ENCODE results near the gene CKAP2. TPM values are rescaled to one million over a fixed set of nuclear protein-coding genes. Genes with fewer than 3 reads are reported as not detected.

The CKAP2 gene
- total RNA-seq, 4 donors from 2014 or later = 6.0 to 16.3 (median 7.5) TPM

- no peak overlapping the region for H3K4me3 ChIP-seq
- peaks cover 0 to 7% (median 0%) of the 10 kb centered on the region in 4 donors for H3K36me3 ChIP-seq
- no peak for TF ChIP-seq EP300 (IDR thresholded peaks at IDR 0.05; ENCODE audit: low read depth)
- TF ChIP-seq, protein P1, sequence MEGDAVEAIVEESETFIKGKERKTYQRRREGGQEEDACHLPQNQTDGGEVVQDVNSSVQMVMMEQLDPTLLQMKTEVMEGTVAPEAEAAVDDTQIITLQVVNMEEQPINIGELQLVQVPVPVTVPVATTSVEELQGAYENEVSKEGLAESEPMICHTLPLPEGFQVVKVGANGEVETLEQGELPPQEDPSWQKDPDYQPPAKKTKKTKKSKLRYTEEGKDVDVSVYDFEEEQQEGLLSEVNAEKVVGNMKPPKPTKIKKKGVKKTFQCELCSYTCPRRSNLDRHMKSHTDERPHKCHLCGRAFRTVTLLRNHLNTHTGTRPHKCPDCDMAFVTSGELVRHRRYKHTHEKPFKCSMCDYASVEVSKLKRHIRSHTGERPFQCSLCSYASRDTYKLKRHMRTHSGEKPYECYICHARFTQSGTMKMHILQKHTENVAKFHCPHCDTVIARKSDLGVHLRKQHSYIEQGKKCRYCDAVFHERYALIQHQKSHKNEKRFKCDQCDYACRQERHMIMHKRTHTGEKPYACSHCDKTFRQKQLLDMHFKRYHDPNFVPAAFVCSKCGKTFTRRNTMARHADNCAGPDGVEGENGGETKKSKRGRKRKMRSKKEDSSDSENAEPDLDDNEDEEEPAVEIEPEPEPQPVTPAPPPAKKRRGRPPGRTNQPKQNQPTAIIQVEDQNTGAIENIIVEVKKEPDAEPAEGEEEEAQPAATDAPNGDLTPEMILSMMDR (IDR thresholded peaks at IDR 0.05) = no peak
- TF ChIP-seq POLR2A (IDR thresholded peaks at IDR 0.05) = no peak
- no peak for TF ChIP-seq POLR2AphosphoS5 (IDR thresholded peaks at IDR 0.05)
- H3K9me3 ChIP-seq = no peaks in the 10 kb centered on the region
- DNase-seq = no peak
- H3K27ac ChIP-seq = no peak overlapping the region
- WGBS, 2 donors (ENCODE audit: low coverage in 1 of 2) = 89% methylated on average over 1 of the region's 1 CpG; no CpG with 5 or more reads in 1 of the 2 donors
- H3K27me3 ChIP-seq = no peaks in the 10 kb centered on the region
- peaks cover 8 to 31% (median 21%) of the 10 kb centered on the region in 4 donors for H3K4me1 ChIP-seq
- intact Hi-C loops (cut with DNase I; ENCODE audit: low total_unique reads) = no loop called here
- in situ Hi-C loops (cut with MboI; ENCODE audit: low pct_ligation_motif_present in 1 of 4, low pct_unique_long_range_greater_than_20kb in 1 of 4, low sequenced_read_pairs in 3 of 4) = loop anchor here (25.0 kb wide), 5 partner anchors 216 to 1009 kb away; partner anchors contain the start of genes DHRS12 (in 1 of the 4) and SUGT1 (in 1 of the 4)
These were observed 9.0 kb upstream of the CKAP2 start for GRCh38 chr13:52446265-52446664.

DNA sequence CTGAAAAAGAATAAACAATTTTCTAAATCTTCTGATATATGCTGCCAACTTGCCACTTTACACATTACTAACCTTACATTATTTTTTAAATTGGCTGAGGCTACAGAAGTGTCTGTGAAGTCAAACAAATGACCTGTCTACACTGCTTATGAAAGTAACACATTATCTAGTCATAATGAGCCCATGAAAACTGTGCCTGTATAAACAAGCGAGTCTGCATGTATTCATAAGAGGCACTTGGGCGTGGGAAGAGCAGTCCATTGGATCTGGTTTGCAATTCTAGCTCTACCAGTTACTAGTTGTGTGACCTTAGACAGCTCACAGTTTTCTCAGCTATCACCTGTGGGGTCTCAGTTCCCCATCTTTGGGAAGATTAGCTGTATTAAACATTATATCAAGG, 7.9 kb upstream of the CKAP2 start:
- Histone ChIP-seq H3K27me3 (no peaks in the 10 kb centered on the region), H3K36me3 (peaks cover 0 to 3% (median 0%) of the 10 kb centered on the region in 4 donors), H3K9me3 (no peaks in the 10 kb centered on the region), H3K27ac (no peak overlapping the region), H3K4me1 (peaks cover 8 to 31% (median 21%) of the 10 kb centered on the region in 4 donors), H3K4me3 (no peak overlapping the region)
- in situ Hi-C loops (cut with MboI; ENCODE audit: low pct_ligation_motif_present in 1 of 4, low pct_unique_long_range_greater_than_20kb in 1 of 4, low sequenced_read_pairs in 3 of 4) = loop anchor here (25.0 kb wide), 5 partner anchors 215 to 1010 kb away; partner anchors contain the start of genes DHRS12 (in 1 of the 4) and SUGT1 (in 1 of the 4)
- WGBS, 2 donors (ENCODE audit: low coverage in 1 of 2) = 65% methylated on average over 2 of the region's 2 CpGs; no CpG with 5 or more reads in 1 of the 2 donors
- intact Hi-C loops (cut with DNase I; ENCODE audit: low total_unique reads) = no loop called here
- DNase-seq = no peak
- TF ChIP-seq EP300 (IDR thresholded peaks at IDR 0.05; ENCODE audit: low read depth) = no peak
- TF ChIP-seq, protein P1 (IDR thresholded peaks at IDR 0.05) = no peak
- no peak for TF ChIP-seq POLR2A (IDR thresholded peaks at IDR 0.05)
- TF ChIP-seq POLR2AphosphoS5 (IDR thresholded peaks at IDR 0.05) = no peak

DNA sequence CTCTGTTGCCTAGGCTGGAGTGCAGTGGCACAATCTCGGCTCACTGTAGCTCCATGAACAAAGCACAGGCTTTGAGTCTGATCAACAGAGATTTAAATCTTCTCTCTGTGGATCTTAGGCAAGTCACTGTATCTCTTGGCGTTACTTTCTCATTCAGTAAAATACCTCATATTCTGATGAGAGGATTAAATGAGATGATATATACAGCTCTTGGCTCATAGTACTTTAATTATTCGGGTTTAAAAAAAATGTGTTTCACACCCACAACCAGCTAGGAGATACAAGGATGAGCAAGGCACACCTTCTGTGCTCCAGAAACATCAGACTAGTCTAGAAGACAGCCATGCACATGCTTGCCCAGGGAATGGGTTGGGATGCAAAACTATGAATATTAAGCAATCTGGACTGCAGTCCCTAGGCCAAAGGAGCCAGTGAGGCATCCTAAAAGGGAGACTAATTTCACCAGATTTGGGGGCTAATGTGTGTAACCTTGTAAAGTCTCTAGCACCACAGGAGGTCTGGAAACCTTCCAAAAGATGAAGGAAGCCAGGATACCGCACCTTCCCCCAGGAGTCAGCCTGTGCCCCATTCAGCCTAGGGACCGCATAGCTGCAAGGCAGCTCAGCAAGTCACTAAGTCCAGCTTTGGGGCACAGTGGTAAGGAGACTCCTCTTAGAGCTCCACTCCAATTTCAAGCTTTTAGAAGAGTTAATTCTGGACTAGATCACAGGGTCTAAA, 7.3 kb upstream of the CKAP2 start:
- no peak for DNase-seq
- TF ChIP-seq POLR2AphosphoS5 (IDR thresholded peaks at IDR 0.05) (no peak), EP300 (IDR thresholded peaks at IDR 0.05; ENCODE audit: low read depth) (no peak), POLR2A (IDR thresholded peaks at IDR 0.05) (no peak)
- TF ChIP-seq, protein P1 (IDR thresholded peaks at IDR 0.05) = no peak
- Histone ChIP-seq H3K27me3 (no peaks in the 10 kb centered on the region), H3K9me3 (no peaks in the 10 kb centered on the region), H3K4me3 (no peak overlapping the region), H3K27ac (no peak overlapping the region), H3K36me3 (no peaks in the 10 kb centered on the region), H3K4me1 (peaks cover 8 to 31% (median 21%) of the 10 kb centered on the region in 4 donors)
- intact Hi-C loops (cut with DNase I; ENCODE audit: low total_unique reads) (no loop called here), in situ Hi-C loops (cut with MboI; ENCODE audit: low pct_ligation_motif_present in 1 of 4, low pct_unique_long_range_greater_than_20kb in 1 of 4, low sequenced_read_pairs in 3 of 4) (loop anchor here (25.0 kb wide), 5 partner anchors 214 to 1011 kb away; partner anchors contain the start of genes DHRS12 (in 1 of the 4) and SUGT1 (in 1 of the 4))
- 90 to 100% methylated on average over 2 to 5 of the region's 5 CpGs for WGBS, 2 donors (ENCODE audit: low coverage in 1 of 2)

DNA sequence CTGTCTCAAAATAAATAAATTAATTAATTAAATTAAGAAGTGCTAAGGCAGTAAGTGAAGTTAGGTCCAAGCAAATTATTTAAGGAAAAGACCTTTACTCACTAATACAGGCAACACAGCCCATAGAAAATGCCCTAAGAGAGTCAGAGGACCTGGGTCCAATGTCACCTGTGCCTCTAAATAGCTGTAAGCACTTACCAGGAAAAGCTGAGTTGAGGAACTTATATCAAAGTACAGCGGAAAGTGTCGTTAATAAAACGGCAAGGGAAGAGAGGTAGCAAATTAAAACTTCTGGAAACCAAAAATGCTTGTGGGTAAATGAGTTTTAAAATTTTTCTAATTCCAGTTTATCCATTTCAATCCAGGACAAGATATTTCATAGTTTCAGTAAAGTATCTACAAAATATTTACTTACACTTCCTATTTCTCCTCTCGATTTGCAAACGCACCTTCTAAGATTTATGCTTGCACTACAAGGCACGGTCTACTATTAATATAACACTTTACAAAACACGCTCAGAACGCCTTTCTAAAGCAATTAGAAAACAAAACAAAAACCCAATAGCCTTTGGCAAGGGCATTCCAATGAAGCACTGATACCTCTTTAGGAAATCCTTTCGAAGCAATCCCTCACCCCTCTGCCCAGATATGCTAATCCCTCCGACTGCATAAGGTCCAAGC, 5.8 kb upstream of the CKAP2 start:
- Histone ChIP-seq H3K27me3 (no peaks in the 10 kb centered on the region), H3K4me3 (peak overlapping the region; percentile 61 to 97 (median 67)), H3K9me3 (no peaks in the 10 kb centered on the region), H3K36me3 (no peaks in the 10 kb centered on the region), H3K27ac (peak overlapping the region; percentile 94 to 99 (median 96)), H3K4me1 (peaks cover 8 to 37% (median 26%) of the 10 kb centered on the region in 4 donors)
- in situ Hi-C loops (cut with MboI; ENCODE audit: low pct_ligation_motif_present in 1 of 4, low pct_unique_long_range_greater_than_20kb in 1 of 4, low sequenced_read_pairs in 3 of 4) = loop anchor here (25.0 kb wide), 6 partner anchors 213 to 1012 kb away; partner anchors contain the start of genes SUGT1 (in 3 of the 4), ALG11 (in 1 of the 4), ATP7B (in 1 of the 4) and DHRS12 (in 1 of the 4)
- intact Hi-C loops (cut with DNase I; ENCODE audit: low total_unique reads) = no loop called here
- TF ChIP-seq EP300 (IDR thresholded peaks at IDR 0.05; ENCODE audit: low read depth) (no peak), POLR2AphosphoS5 (IDR thresholded peaks at IDR 0.05) (no peak), POLR2A (IDR thresholded peaks at IDR 0.05) (no peak)
- TF ChIP-seq, protein P1 (IDR thresholded peaks at IDR 0.05) = no peak
- no peak for DNase-seq
- WGBS, 2 donors (ENCODE audit: low coverage in 1 of 2) = 4 to 5% methylated on average over 8 to 10 of the region's 10 CpGs
